Kidney (tissue), 14 donors: ENCODE measurements around the gene NEDD4L. TPM values are rescaled to one million over a fixed set of nuclear protein-coding genes. Genes with fewer than 3 reads are reported as not detected.
A peak's percentile ranks its signal among the peaks of the same experiment; 100 is the strongest.

Source experiments
- DNase-seq, 5 donors: peaks; one replicate each; pipeline ENCODE4 v3.0.0-alpha.2; 2013 to 2020
- FAIRE-seq: peaks from 2 replicates; lab custom pipeline; 2012; peaks lifted over from hg19 to GRCh38; lab: Jason Lieb, UNC
- H3K27ac ChIP-seq, 2 donors: one replicate each; pipeline ENCODE4 v1.7.0; 2013; ENCODE audit warnings: low read depth in 2 of 2, low read length in 2 of 2, inconsistent platforms in 1 of 2
- H3K27me3 ChIP-seq: one replicate; pipeline ENCODE4 v1.7.1; 2013; ENCODE audit warnings: low read length, inconsistent platforms; ENCODE audit not compliant: control insufficient read depth, insufficient read depth
- H3K36me3 ChIP-seq, 3 donors: one replicate each; pipeline versions ENCODE4 v1.7.0 to v1.7.1; 2013; ENCODE audit warnings: low read length in 3 of 3, control low read depth in 1 of 3, inconsistent platforms in 1 of 3; ENCODE audit not compliant: insufficient read depth in 3 of 3, control insufficient read depth in 2 of 3
- H3K4me1 ChIP-seq, 3 donors: one replicate each; pipeline versions ENCODE4 v1.7.0 to v1.7.1; 2013; ENCODE audit warnings: low read length in 3 of 3, inconsistent platforms in 1 of 3, low read depth in 1 of 3; ENCODE audit not compliant: control insufficient read depth in 2 of 3, insufficient read depth in 2 of 3
- H3K4me3 ChIP-seq, 3 donors: one replicate each; pipeline versions ENCODE4 v1.7.0 to v1.8.1; 2013; ENCODE audit warnings: low read length in 3 of 3, control low read depth in 1 of 3, inconsistent platforms in 1 of 3
- H3K9ac ChIP-seq, 3 donors: one replicate each; pipeline versions ENCODE4 v1.7.0 to v1.7.1; 2013; ENCODE audit warnings: low read length in 3 of 3, control low read depth in 1 of 3, inconsistent platforms in 1 of 3
- H3K9me3 ChIP-seq, 3 donors: one replicate each; pipeline versions ENCODE4 v1.7.0 to v1.7.1; 2013; ENCODE audit warnings: low read length in 3 of 3, control low read depth in 1 of 3, inconsistent platforms in 1 of 3; ENCODE audit not compliant: control insufficient read depth in 2 of 3, insufficient read depth in 1 of 3
- intact Hi-C: fragments of 100-400 bp; cut with DNase I; formaldehyde crosslinking; loops from one replicate; pipeline ENCODE4 v1.11.1; 2022
- polyA plus RNA-seq: library from polyadenylated mRNA; stranded (reverse); fragments of 350-450 nt; fragmentation: Illumina TruSeq; extraction: RNeasy Lipid Tissue Mini Kit (QIAGEN cat#74804); gene quantifications from one replicate; pipeline ENCODE4 v1.2.3, GENCODE V29; 2014; ENCODE audit warnings: low read depth, low replicate concordance; ENCODE audit not compliant: insufficient read depth
- total RNA-seq: library from RNA; stranded (reverse); fragmentation: NEBNext Ultra II Directional; extraction: Animal tissue kit (Norgen Biotek cat#: 25700); gene quantifications from one replicate; pipeline ENCODE4 v1.2.1, GENCODE V29; 2021
- TF ChIP-seq, protein P1 (sequence below): IDR thresholded peaks from 3 replicates; pipeline ENCODE4 v1.5.1; 2012; ENCODE audit warnings: mild to moderate bottlenecking, moderate library complexity, borderline replicate concordance; ENCODE audit not compliant: insufficient read depth; ENCODE audit errors: extremely low read depth
- donor health status: control.
- donor health status: control.
- donor health status: control.
- donor health status: control.
- donor health status: control.
- donor health status: DM: yes; HTN: yes; CAD: no.
- donor health status: Normal renal cell carcinoma (clear cell type).

The NEDD4L gene
- total and polyA plus RNA-seq, 2 donors from 2014 or later = 90.8 to 95.7 TPM

- FAIRE-seq = no peak
- peaks cover 6 to 38% (median 22%) of the 10 kb centered on the region in 3 donors for H3K4me1 ChIP-seq
Measured at GRCh38 chr18:58267493-58267892, 223.5 kb downstream of the NEDD4L start.

DNA sequence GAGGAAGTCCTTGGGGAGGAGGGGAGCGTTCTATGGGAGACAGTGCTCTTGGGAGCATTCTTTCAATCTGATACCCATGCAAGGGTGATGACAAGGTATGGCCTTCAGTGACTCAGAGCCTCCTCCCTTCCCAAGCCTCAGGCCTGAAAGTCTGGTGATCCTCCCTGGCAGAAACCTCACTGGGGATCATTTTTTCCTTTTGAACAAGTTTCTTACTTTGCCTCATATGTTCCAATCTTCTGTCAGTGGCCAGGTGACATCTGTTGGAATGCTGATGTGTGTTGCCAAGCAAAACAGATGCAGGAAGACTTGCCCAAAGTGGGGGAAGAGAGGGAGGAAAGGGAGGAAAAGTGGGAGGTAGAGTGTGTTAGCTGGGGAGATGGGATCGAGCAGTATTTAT lies 224.8 kb downstream of the NEDD4L start:
- TF ChIP-seq, protein P1, sequence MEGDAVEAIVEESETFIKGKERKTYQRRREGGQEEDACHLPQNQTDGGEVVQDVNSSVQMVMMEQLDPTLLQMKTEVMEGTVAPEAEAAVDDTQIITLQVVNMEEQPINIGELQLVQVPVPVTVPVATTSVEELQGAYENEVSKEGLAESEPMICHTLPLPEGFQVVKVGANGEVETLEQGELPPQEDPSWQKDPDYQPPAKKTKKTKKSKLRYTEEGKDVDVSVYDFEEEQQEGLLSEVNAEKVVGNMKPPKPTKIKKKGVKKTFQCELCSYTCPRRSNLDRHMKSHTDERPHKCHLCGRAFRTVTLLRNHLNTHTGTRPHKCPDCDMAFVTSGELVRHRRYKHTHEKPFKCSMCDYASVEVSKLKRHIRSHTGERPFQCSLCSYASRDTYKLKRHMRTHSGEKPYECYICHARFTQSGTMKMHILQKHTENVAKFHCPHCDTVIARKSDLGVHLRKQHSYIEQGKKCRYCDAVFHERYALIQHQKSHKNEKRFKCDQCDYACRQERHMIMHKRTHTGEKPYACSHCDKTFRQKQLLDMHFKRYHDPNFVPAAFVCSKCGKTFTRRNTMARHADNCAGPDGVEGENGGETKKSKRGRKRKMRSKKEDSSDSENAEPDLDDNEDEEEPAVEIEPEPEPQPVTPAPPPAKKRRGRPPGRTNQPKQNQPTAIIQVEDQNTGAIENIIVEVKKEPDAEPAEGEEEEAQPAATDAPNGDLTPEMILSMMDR = no peak
- DNase-seq (peak in 1 of 5 donors; percentile 56), FAIRE-seq (no peak)
- no peaks in the 10 kb centered on the region for H3K27me3 ChIP-seq
- H3K4me3 ChIP-seq = no peak overlapping the region
- no peaks in the 10 kb centered on the region for H3K36me3 ChIP-seq
- no peaks in the 10 kb centered on the region for H3K9me3 ChIP-seq
- no peak overlapping the region for H3K27ac ChIP-seq
- intact Hi-C loops = no loop called here
- H3K4me1 ChIP-seq = peaks cover 6 to 26% (median 16%) of the 10 kb centered on the region in 3 donors
- no peak overlapping the region for H3K9ac ChIP-seq

More at GRCh38 chr18:58267493-58267892, 223.5 kb downstream of the NEDD4L start:
- Histone ChIP-seq H3K9me3 (no peaks in the 10 kb centered on the region), H3K9ac (no peak overlapping the region), H3K36me3 (no peaks in the 10 kb centered on the region), H3K27ac (no peak overlapping the region), H3K27me3 (no peaks in the 10 kb centered on the region), H3K4me3 (no peak overlapping the region)
- DNase-seq = no peak
- TF ChIP-seq, protein P1 = no peak
- intact Hi-C loops = no loop called here

DNA sequence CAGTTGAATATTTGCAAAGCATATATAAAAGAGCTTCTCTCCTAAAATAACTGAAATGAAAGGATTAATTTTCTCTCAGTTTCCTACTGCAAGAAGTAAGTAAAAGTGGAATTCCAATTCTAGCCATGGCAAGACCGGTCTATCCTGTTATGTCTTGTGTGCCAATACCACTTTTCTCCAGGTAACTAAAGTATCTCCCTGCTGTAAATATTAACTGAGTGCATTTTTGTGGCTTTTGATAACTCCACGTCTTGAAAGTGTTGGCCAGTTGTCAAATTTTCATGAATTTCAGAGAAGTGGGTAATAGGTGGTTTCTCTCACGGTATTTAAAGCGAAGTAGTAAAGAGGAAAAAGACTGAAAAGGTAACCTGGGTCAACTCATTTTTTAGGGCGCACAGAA lies 225.9 kb downstream of the NEDD4L start:
- peak in 2 of 5 donors; percentile 68 to 73 for DNase-seq
- intact Hi-C loops = no loop called here
- H3K27ac ChIP-seq = no peak overlapping the region
- H3K36me3 ChIP-seq = no peaks in the 10 kb centered on the region
- H3K4me1 ChIP-seq = peaks cover 6 to 16% (median 14%) of the 10 kb centered on the region in 3 donors
- FAIRE-seq = no peak
- TF ChIP-seq, protein P1 = no peak
- no peak overlapping the region for H3K9ac ChIP-seq
- no peak overlapping the region for H3K4me3 ChIP-seq
- H3K9me3 ChIP-seq = no peaks in the 10 kb centered on the region
- H3K27me3 ChIP-seq = no peaks in the 10 kb centered on the region

- Histone ChIP-seq H3K4me1 (peaks cover 6 to 14% (median 14%) of the 10 kb centered on the region in 3 donors), H3K27ac (no peak overlapping the region), H3K9me3 (no peaks in the 10 kb centered on the region), H3K27me3 (no peaks in the 10 kb centered on the region), H3K9ac (no peak overlapping the region), H3K36me3 (no peaks in the 10 kb centered on the region), H3K4me3 (no peak overlapping the region)
- FAIRE-seq (no peak), DNase-seq (no peak)
- intact Hi-C loops = no loop called here
- TF ChIP-seq, protein P1 = no peak
Measured at GRCh38 chr18:58270396-58270795, 226.4 kb downstream of the NEDD4L start.
